GM12878 (cell line): ENCODE results near the gene TXNL1. TPM values are rescaled to one million over a fixed set of nuclear protein-coding genes. Genes with fewer than 3 reads are reported as not detected.

Source experiments
- NFYA ChIP-seq: IDR thresholded peaks from 2 replicates; pipeline ENCODE4 v1.6.1; 2011; ENCODE audit warnings: low read depth, mild to moderate bottlenecking, low read length, improper control_type of control experiment, borderline replicate concordance
- YBX1 ChIP-seq: fragments of 450-650 bp; IDR thresholded peaks from 2 replicates; pipeline ENCODE4 v1.6.1; 2016; ENCODE audit warnings: antibody characterized with exemption
- polyA plus RNA-seq, 11 experiments: library from polyadenylated mRNA; depleted of rRNA in 4 of 11; unstranded in 6 of 11; stranded (reverse) in 5 of 11; fragments of >200 nt; fragmentation: Nextera tagmentation in 4 of 11; fragmentation: Illumina TruSeq in 1 of 11; extraction: Ambion mirVana in 4 of 11; extraction: Trizol in 1 of 11; gene quantifications; 1 replicate in 1 of 11; 2 replicates in 10 of 11; pipeline versions ENCODE4 v1.2.1 to v1.2.3, GENCODE V29; 2011 to 2016; ENCODE audit warnings: inconsistent platforms in 2 of 11, missing spikeins in 2 of 11, low read depth in 1 of 11
- total RNA-seq, 4 experiments: library from RNA; depleted of rRNA in 3 of 4; stranded (reverse); fragments of >200 nt in 3 of 4; fragmentation: Illumina TruSeq in 1 of 4; extraction: Trizol in 1 of 4; gene quantifications; 2 replicates each; pipeline versions ENCODE4 v1.2.1 to v1.2.3, GENCODE V29; 2013 to 2021
- TF ChIP-seq, protein P1 (sequence below): fragments of 450-650 bp; IDR thresholded peaks from 2 replicates; pipeline ENCODE4 v1.6.1; 2017; ENCODE audit warnings: antibody characterized with exemption, mild to moderate bottlenecking, moderate library complexity
- TF ChIP-seq, protein P2 (sequence below): fragments of 150-350 bp; IDR thresholded peaks from 2 replicates; pipeline ENCODE4 v1.6.1; 2016; ENCODE audit warnings: low read depth, low read length

Gene TXNL1
- total and polyA plus RNA-seq, 10 of the 15 experiments (the other 5 are each of a cell fraction or from before 2014, with no cell fraction given), result 30.9 to 124 (median 71.2) TPM

DNA sequence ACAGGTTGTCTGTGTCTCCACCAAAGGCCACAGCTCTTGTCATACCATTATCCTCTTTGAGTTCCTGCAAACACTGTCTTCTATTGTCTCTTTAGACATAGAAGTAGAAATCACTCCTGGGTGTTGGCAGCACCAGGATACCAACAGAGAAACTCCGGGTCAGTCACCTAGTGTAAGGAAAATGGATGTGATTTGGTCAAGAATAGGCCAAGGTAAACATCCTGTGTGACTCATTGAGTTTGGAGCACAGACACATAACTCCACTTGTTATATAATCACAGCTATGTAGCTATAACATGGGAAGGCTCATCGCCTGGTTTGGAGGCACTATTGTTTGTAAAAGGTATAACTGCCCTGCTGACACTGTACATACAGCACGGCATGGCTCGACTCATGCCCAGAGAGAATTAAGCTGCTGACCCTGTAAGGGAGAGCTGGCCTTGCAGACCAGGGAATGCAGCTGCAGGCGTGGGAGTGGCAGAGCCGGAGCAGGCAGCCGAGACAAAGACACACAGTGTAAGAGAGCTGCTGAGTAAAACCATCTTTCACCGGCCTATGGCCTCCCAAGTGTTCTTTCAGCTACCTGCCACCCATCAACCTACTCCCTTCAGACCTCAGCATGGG is 3.4 kb upstream of the TXNL1 start (continued):
- TF ChIP-seq, protein P1, sequence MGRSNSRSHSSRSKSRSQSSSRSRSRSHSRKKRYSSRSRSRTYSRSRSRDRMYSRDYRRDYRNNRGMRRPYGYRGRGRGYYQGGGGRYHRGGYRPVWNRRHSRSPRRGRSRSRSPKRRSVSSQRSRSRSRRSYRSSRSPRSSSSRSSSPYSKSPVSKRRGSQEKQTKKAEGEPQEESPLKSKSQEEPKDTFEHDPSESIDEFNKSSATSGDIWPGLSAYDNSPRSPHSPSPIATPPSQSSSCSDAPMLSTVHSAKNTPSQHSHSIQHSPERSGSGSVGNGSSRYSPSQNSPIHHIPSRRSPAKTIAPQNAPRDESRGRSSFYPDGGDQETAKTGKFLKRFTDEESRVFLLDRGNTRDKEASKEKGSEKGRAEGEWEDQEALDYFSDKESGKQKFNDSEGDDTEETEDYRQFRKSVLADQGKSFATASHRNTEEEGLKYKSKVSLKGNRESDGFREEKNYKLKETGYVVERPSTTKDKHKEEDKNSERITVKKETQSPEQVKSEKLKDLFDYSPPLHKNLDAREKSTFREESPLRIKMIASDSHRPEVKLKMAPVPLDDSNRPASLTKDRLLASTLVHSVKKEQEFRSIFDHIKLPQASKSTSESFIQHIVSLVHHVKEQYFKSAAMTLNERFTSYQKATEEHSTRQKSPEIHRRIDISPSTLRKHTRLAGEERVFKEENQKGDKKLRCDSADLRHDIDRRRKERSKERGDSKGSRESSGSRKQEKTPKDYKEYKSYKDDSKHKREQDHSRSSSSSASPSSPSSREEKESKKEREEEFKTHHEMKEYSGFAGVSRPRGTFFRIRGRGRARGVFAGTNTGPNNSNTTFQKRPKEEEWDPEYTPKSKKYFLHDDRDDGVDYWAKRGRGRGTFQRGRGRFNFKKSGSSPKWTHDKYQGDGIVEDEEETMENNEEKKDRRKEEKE, result no peak
- TF ChIP-seq NFYA (no peak), YBX1 (no peak)
- TF ChIP-seq, protein P2, sequence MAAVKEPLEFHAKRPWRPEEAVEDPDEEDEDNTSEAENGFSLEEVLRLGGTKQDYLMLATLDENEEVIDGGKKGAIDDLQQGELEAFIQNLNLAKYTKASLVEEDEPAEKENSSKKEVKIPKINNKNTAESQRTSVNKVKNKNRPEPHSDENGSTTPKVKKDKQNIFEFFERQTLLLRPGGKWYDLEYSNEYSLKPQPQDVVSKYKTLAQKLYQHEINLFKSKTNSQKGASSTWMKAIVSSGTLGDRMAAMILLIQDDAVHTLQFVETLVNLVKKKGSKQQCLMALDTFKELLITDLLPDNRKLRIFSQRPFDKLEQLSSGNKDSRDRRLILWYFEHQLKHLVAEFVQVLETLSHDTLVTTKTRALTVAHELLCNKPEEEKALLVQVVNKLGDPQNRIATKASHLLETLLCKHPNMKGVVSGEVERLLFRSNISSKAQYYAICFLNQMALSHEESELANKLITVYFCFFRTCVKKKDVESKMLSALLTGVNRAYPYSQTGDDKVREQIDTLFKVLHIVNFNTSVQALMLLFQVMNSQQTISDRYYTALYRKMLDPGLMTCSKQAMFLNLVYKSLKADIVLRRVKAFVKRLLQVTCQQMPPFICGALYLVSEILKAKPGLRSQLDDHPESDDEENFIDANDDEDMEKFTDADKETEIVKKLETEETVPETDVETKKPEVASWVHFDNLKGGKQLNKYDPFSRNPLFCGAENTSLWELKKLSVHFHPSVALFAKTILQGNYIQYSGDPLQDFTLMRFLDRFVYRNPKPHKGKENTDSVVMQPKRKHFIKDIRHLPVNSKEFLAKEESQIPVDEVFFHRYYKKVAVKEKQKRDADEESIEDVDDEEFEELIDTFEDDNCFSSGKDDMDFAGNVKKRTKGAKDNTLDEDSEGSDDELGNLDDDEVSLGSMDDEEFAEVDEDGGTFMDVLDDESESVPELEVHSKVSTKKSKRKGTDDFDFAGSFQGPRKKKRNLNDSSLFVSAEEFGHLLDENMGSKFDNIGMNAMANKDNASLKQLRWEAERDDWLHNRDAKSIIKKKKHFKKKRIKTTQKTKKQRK, result no peak
- TF ChIP-seq, all 136 proteins: peak for 0
